Endothelial cell of umbilical vein (primary cell): ENCODE measurements around the gene GOLIM4. TPM values are rescaled to one million over a fixed set of nuclear protein-coding genes. Genes with fewer than 3 reads are reported as not detected.

Experiments
- BruUV-seq: library from RNA; stranded (reverse); fragments of 400-500 nt; replicated peaks from 2 replicates; lab custom pipeline; 2021; lab: Mats Ljungman, UMichigan
- CTCF ChIA-PET: fragments of 300-600, 350-600 bp; sonication (Branson Sonifier 250); formaldehyde crosslinking; loops from one replicate; lab custom pipeline; 2021; ENCODE audit warnings: antibody characterized with exemption, inconsistent platforms; lab: Charles Lee
- POLR2A ChIA-PET: fragments of 300-600, 350-600 bp; sonication (Branson Sonifier 250); formaldehyde crosslinking; loops from one replicate; lab custom pipeline; 2021; ENCODE audit warnings: antibody characterized with exemption, inconsistent platforms; lab: Charles Lee
- DNase-seq: peaks from one replicate; pipeline ENCODE4 v3.0.0-alpha.2; 2011; ENCODE audit warnings: low read depth, low spot score
- FAIRE-seq: peaks from 2 replicates; lab custom pipeline; 2011; peaks lifted over from hg19 to GRCh38; lab: Jason Lieb, UNC
- H2AFZ ChIP-seq: 2 replicates; pipeline ENCODE4 v1.6.0; 2012; ENCODE audit warnings: low read depth, low read length, control low read depth, inconsistent platforms
- H3K27ac ChIP-seq: 2 replicates; pipeline ENCODE4 v1.5.1; 2011; ENCODE audit warnings: low read depth, mild to moderate bottlenecking, control low read depth, low read length, moderate library complexity; ENCODE audit not compliant: insufficient read depth
- H3K27me3 ChIP-seq, 2 experiments: 2 replicates each; pipeline versions ENCODE4 v1.6.0 to v1.6.1; 2011; ENCODE audit warnings: low read length in 2 of 2, mixed read lengths in 1 of 2; ENCODE audit not compliant: control insufficient read depth in 2 of 2, insufficient read depth in 2 of 2
- H3K36me3 ChIP-seq, 2 experiments: 2 replicates in 1 of 2; 3 replicates in 1 of 2; pipeline ENCODE4 v1.5.1; 2011; ENCODE audit warnings: low read length in 2 of 2, mild to moderate bottlenecking in 1 of 2, moderate library complexity in 1 of 2; ENCODE audit not compliant: control insufficient read depth in 2 of 2, insufficient read depth in 2 of 2; ENCODE audit errors: extremely low read depth in 1 of 2
- H3K4me1 ChIP-seq: 3 replicates; pipeline ENCODE4 v1.5.1; 2011; ENCODE audit warnings: mild to moderate bottlenecking, low read length; ENCODE audit not compliant: control insufficient read depth, insufficient read depth; ENCODE audit errors: extremely low read depth
- H3K4me2 ChIP-seq: 2 replicates; pipeline ENCODE4 v1.6.1; 2011; ENCODE audit warnings: low read length, control low read depth, mixed read lengths; ENCODE audit not compliant: insufficient read depth
- H3K4me3 ChIP-seq, 3 experiments: fragments of 200-600 bp in 1 of 3; sonication (generic), shearing (Covaris generic) in 1 of 3; replicated peaks in 1 of 3; 2 replicates each; pipeline ENCODE4 v1.5.1; 2011 to 2016; ENCODE audit warnings: control low read depth in 3 of 3, low read length in 3 of 3, mild to moderate bottlenecking in 2 of 3, inconsistent platforms in 1 of 3, low read depth in 1 of 3, moderate library complexity in 1 of 3; ENCODE audit not compliant: insufficient read depth in 1 of 3
- H3K79me2 ChIP-seq: 2 replicates; pipeline ENCODE4 v1.6.0; 2012; ENCODE audit warnings: low read length, inconsistent platforms; ENCODE audit not compliant: control insufficient read depth, insufficient read depth
- H3K9ac ChIP-seq: replicated peaks from 2 replicates; pipeline ENCODE3; 2011; ENCODE audit warnings: low read length, control low read depth; ENCODE audit not compliant: insufficient read depth; ENCODE audit errors: extremely low read depth
- H3K9me1 ChIP-seq: replicated peaks from 3 replicates; pipeline ENCODE4 v1.6.0; 2011; ENCODE audit warnings: mild to moderate bottlenecking, low read length; ENCODE audit not compliant: control insufficient read depth, insufficient read depth; ENCODE audit errors: extremely low read depth
- H3K9me3 ChIP-seq: replicated peaks from 2 replicates; pipeline ENCODE4 v1.5.1; 2012; ENCODE audit warnings: low read length, inconsistent platforms; ENCODE audit not compliant: control insufficient read depth, insufficient read depth
- H4K20me1 ChIP-seq: replicated peaks from 2 replicates; pipeline ENCODE3; 2011; ENCODE audit warnings: mild to moderate bottlenecking, low read length; ENCODE audit not compliant: control insufficient read depth, insufficient read depth; ENCODE audit errors: extremely low read depth
- CTCF ChIP-seq, 2 donors: IDR thresholded peaks; 1 replicate in 1 of 2; 2 replicates in 1 of 2; pipeline ENCODE4 v1.5.1; 2011; ENCODE audit warnings: low read length in 2 of 2, mild to moderate bottlenecking in 2 of 2, moderate library complexity in 2 of 2, control low read depth in 1 of 2, inconsistent platforms in 1 of 2, low read depth in 1 of 2; ENCODE audit not compliant: insufficient read depth in 1 of 2; ENCODE audit errors: extremely low read depth in 1 of 2
- EZH2 ChIP-seq: IDR thresholded peaks from 2 replicates; pipeline ENCODE4 v1.6.1; 2012; ENCODE audit warnings: borderline replicate concordance, low read depth, mild to moderate bottlenecking, moderate library complexity, low read length, inconsistent platforms; ENCODE audit not compliant: severe bottlenecking
- FOS ChIP-seq: IDR thresholded peaks from 2 replicates; pipeline ENCODE4 v1.6.1; 2011; ENCODE audit warnings: mild to moderate bottlenecking, low read length, moderate library complexity, borderline replicate concordance; ENCODE audit not compliant: insufficient read depth
- GATA2 ChIP-seq: IDR thresholded peaks from 2 replicates; pipeline ENCODE4 v1.7.0; 2011; ENCODE audit warnings: low read depth, mild to moderate bottlenecking, moderate library complexity, mixed read lengths, low read length; ENCODE audit not compliant: insufficient read length, insufficient read depth
- JUN ChIP-seq: IDR thresholded peaks from 2 replicates; pipeline ENCODE4 v1.6.1; 2011; ENCODE audit warnings: borderline replicate concordance, low read depth; ENCODE audit not compliant: insufficient read length, insufficient read depth
- MAX ChIP-seq: IDR thresholded peaks from 2 replicates; pipeline ENCODE4 v1.6.1; 2011; ENCODE audit not compliant: insufficient read depth, insufficient read length
- MYC ChIP-seq: IDR thresholded peaks from one replicate; pipeline ENCODE4 v1.6.1; 2011; ENCODE audit warnings: mild to moderate bottlenecking, low read depth, low read length
- POLR2A ChIP-seq: IDR thresholded peaks from 2 replicates; pipeline ENCODE4 v1.6.1; 2012; ENCODE audit warnings: low read depth, mild to moderate bottlenecking, control low read depth, low read length
- POLR2AphosphoS5 ChIP-seq: IDR thresholded peaks from 2 replicates; pipeline ENCODE4 v1.6.1; 2012; ENCODE audit warnings: low read depth, mild to moderate bottlenecking, control low read depth, low read length, moderate library complexity; ENCODE audit not compliant: insufficient read depth
- dilution Hi-C: fragments of 300-500 bp; cut with MboI; formaldehyde crosslinking; loops from one replicate; pipeline ENCODE4 v1.15.0; 2019; ENCODE audit warnings: low sequenced_read_pairs; ENCODE audit not compliant: extremely low pct_ligation_motif_present
- intact Hi-C: fragments of 100-400 bp; cut with micrococcal nuclease; formaldehyde crosslinking; loops from one replicate; pipeline ENCODE4 v1.10.0; 2022
- polyA plus RNA-seq, 4 experiments: library from polyadenylated mRNA; depleted of rRNA in 3 of 4; stranded (reverse) in 3 of 4; unstranded in 1 of 4; fragments of >200 nt; gene quantifications; 2 replicates each; pipeline versions ENCODE4 v1.2.1 to v1.2.3, GENCODE V29; 2011 to 2012; ENCODE audit warnings: missing spikeins in 1 of 4
- total RNA-seq: library from RNA; stranded (reverse); gene quantifications from 2 replicates; pipeline ENCODE4 v1.2.3, GENCODE V29; 2021

GOLIM4 gene
- total and polyA plus RNA-seq, 2 donors (not counting 3 experiments of a cell fraction or from before 2014, with no cell fraction given) = 11.7 to 40.8 TPM

GRCh38 chr3:168071591-168072322, 24.0 kb downstream of the GOLIM4 start:
- Histone ChIP-seq H2AFZ (no peak overlapping the region), H4K20me1 (peaks cover 4% of the 10 kb centered on the region), H3K9ac (no peak overlapping the region), H3K36me3 (no peaks in the 10 kb centered on the region), H3K9me1 (no peaks in the 10 kb centered on the region), H3K9me3 (no peaks in the 10 kb centered on the region), H3K27me3 (no peaks in the 10 kb centered on the region), H3K4me3 (no peak overlapping the region), H3K27ac (no peak overlapping the region), H3K4me1 (no peaks in the 10 kb centered on the region), H3K4me2 (no peak overlapping the region), H3K79me2 (peaks cover 12% of the 10 kb centered on the region)
- DNase-seq = no peak
- TF ChIP-seq EZH2 (no peak), FOS (peak; percentile 48)
- intact Hi-C loops = no loop called here
- no TSS peak for BruUV-seq
- dilution Hi-C loops = no loop called here
- ChIA-PET CTCF (interaction anchor here (1.1 kb wide), 1 partner anchor 94 kb away, joined by 3 read pairs; no protein-coding TSS in a partner anchor), POLR2A (no interaction called here)
- no peak for FAIRE-seq

GRCh38 chr3:168070919-168071318, 24.8 kb downstream of the GOLIM4 start:
- intact Hi-C loops = no loop called here
- FAIRE-seq = no peak

More at GRCh38 chr3:168070919-168071318, 24.8 kb downstream of the GOLIM4 start:
- TF ChIP-seq POLR2A = no peak
- no peak for TF ChIP-seq MYC
- TF ChIP-seq FOS = no peak
- no peak for TF ChIP-seq JUN
- TF ChIP-seq MAX = no peak
- TF ChIP-seq GATA2 = no peak
- TF ChIP-seq CTCF (IDR thresholded peaks at IDR 0.05; ENCODE audit: extremely low read depth in 1 of 2, insufficient read depth in 1 of 2, low read depth in 1 of 2, low read length in 2 of 2) = no peak
- TF ChIP-seq EZH2 = no peak
- TF ChIP-seq POLR2AphosphoS5 = no peak
- no peak overlapping the region for H3K9ac ChIP-seq
- ChIA-PET POLR2A (no interaction called here), CTCF (interaction anchor here (1.1 kb wide), 1 partner anchor 95 kb away, joined by 3 read pairs; no protein-coding TSS in a partner anchor)
- H3K36me3 ChIP-seq = no peaks in the 10 kb centered on the region
- H3K9me3 ChIP-seq = no peaks in the 10 kb centered on the region
- no peak overlapping the region for H3K4me2 ChIP-seq
- H4K20me1 ChIP-seq = peaks cover 4% of the 10 kb centered on the region
- no peak overlapping the region for H2AFZ ChIP-seq
- H3K4me3 ChIP-seq = no peak overlapping the region
- no peak overlapping the region for H3K27ac ChIP-seq
- no peaks in the 10 kb centered on the region for H3K4me1 ChIP-seq
- dilution Hi-C loops = no loop called here
- H3K27me3 ChIP-seq = no peaks in the 10 kb centered on the region
- no peak for DNase-seq
- no peaks in the 10 kb centered on the region for H3K9me1 ChIP-seq
- peaks cover 12% of the 10 kb centered on the region for H3K79me2 ChIP-seq
- BruUV-seq = no TSS peak
